OCI-LY3 (cell line): ENCODE data around the gene ZNRD2.

ENCODE experiments used
- H2AFZ ChIP-seq: fragments of 200-600, 300-600 bp; shearing (Covaris generic); 2 replicates; pipeline ENCODE4 v1.6.0; 2014; ENCODE audit warnings: antibody characterized with exemption, low read depth, low read length
- H3K27ac ChIP-seq: fragments of 200-600, 300-600 bp; sonication (generic); 2 replicates; pipeline ENCODE4 v1.5.1; 2014; ENCODE audit warnings: mild to moderate bottlenecking, low read length, moderate library complexity, mixed read lengths
- H3K27me3 ChIP-seq: fragments of 200-600, 300-600 bp; sonication (generic); 2 replicates; pipeline ENCODE4 v1.6.1; 2014; ENCODE audit warnings: low read depth, low read length, mixed read lengths
- H3K36me3 ChIP-seq: fragments of 200-600, 300-600 bp; sonication (generic); replicated peaks from 2 replicates; pipeline ENCODE3; 2014; ENCODE audit warnings: low read depth, low read length, mixed read lengths
- H3K4me1 ChIP-seq: fragments of 300-600, 200-600 bp; sonication (generic); 2 replicates; pipeline ENCODE4 v1.6.1; 2014; ENCODE audit warnings: low read length, mixed read lengths
- H3K4me2 ChIP-seq: fragments of 200-600, 300-600 bp; sonication (generic); 2 replicates; pipeline ENCODE4 v1.6.1; 2014; ENCODE audit warnings: low read length, mixed read lengths
- H3K4me3 ChIP-seq: fragments of 300-600, 200-600 bp; sonication (generic); 2 replicates; pipeline ENCODE4 v1.5.1; 2014; ENCODE audit warnings: antibody characterized with exemption, mild to moderate bottlenecking, low read length, moderate library complexity
- H3K79me2 ChIP-seq: fragments of 300-600, 200-600 bp; shearing (Covaris generic); 2 replicates; pipeline ENCODE4 v1.6.1; 2014; ENCODE audit warnings: mild to moderate bottlenecking, low read length, mixed read lengths
- H3K9ac ChIP-seq: fragments of 300-600, 200-600 bp; shearing (Covaris generic); 2 replicates; pipeline ENCODE4 v1.6.0; 2014; ENCODE audit warnings: mild to moderate bottlenecking, low read length, moderate library complexity
- H3K9me3 ChIP-seq: fragments of 200-600, 300-600 bp; shearing (Covaris generic); 2 replicates; pipeline ENCODE4 v1.6.1; 2014; ENCODE audit warnings: low read length, mixed read lengths; ENCODE audit not compliant: insufficient read depth
- H4K20me1 ChIP-seq: fragments of 200-600, 300-600 bp; sonication (generic); 2 replicates; pipeline ENCODE4 v1.6.1; 2016; ENCODE audit warnings: low read length, mixed read lengths; ENCODE audit not compliant: insufficient read depth
- EZH2phosphoT487 ChIP-seq: fragments of 200-600 bp; shearing (Covaris generic); IDR thresholded peaks from 2 replicates; pipeline ENCODE4 v1.6.1; 2018; ENCODE audit warnings: antibody characterized with exemption, mixed run types, low read depth
- TF ChIP-seq, protein P1 (sequence below): fragments of 200-600, 300-600 bp; sonication (generic); IDR thresholded peaks from 2 replicates; pipeline ENCODE4 v1.5.1; 2014; ENCODE audit warnings: antibody characterized with exemption, low read length, low read depth

Gene ZNRD2

GRCh38 chr11:65549096-65549495 is 21.2 kb upstream of the ZNRD2 start:
- Histone ChIP-seq H3K27ac (no peak overlapping the region), H2AFZ (no peak overlapping the region), H3K79me2 (no peaks in the 10 kb centered on the region), H4K20me1 (no peaks in the 10 kb centered on the region), H3K4me1 (peaks cover 19% of the 10 kb centered on the region), H3K4me3 (no peak overlapping the region), H3K9me3 (no peaks in the 10 kb centered on the region), H3K27me3 (peaks cover 23% of the 10 kb centered on the region), H3K4me2 (no peak overlapping the region), H3K9ac (no peak overlapping the region), H3K36me3 (no peaks in the 10 kb centered on the region)
- no peak for TF ChIP-seq EZH2phosphoT487

GRCh38 chr11:65551572-65552387 is 18.5 kb upstream of the ZNRD2 start:
- Histone ChIP-seq H3K27ac (no peak overlapping the region), H3K27me3 (peaks cover 11% of the 10 kb centered on the region; the same call in 1 of the 2 replicates), H2AFZ (no peak overlapping the region), H3K79me2 (no peaks in the 10 kb centered on the region), H3K4me3 (peak overlapping the region; percentile 47), H3K9ac (0 out of 2 replicates have a peak overlapping the region, but pooled peaks have one; percentile 5), H4K20me1 (no peaks in the 10 kb centered on the region), H3K9me3 (no peaks in the 10 kb centered on the region), H3K4me2 (peak overlapping the region; percentile 61), H3K36me3 (no peaks in the 10 kb centered on the region), H3K4me1 (peaks cover 12% of the 10 kb centered on the region)
- no peak for TF ChIP-seq EZH2phosphoT487
- TF ChIP-seq, protein P1, sequence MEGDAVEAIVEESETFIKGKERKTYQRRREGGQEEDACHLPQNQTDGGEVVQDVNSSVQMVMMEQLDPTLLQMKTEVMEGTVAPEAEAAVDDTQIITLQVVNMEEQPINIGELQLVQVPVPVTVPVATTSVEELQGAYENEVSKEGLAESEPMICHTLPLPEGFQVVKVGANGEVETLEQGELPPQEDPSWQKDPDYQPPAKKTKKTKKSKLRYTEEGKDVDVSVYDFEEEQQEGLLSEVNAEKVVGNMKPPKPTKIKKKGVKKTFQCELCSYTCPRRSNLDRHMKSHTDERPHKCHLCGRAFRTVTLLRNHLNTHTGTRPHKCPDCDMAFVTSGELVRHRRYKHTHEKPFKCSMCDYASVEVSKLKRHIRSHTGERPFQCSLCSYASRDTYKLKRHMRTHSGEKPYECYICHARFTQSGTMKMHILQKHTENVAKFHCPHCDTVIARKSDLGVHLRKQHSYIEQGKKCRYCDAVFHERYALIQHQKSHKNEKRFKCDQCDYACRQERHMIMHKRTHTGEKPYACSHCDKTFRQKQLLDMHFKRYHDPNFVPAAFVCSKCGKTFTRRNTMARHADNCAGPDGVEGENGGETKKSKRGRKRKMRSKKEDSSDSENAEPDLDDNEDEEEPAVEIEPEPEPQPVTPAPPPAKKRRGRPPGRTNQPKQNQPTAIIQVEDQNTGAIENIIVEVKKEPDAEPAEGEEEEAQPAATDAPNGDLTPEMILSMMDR, result peak; percentile 79

DNA sequence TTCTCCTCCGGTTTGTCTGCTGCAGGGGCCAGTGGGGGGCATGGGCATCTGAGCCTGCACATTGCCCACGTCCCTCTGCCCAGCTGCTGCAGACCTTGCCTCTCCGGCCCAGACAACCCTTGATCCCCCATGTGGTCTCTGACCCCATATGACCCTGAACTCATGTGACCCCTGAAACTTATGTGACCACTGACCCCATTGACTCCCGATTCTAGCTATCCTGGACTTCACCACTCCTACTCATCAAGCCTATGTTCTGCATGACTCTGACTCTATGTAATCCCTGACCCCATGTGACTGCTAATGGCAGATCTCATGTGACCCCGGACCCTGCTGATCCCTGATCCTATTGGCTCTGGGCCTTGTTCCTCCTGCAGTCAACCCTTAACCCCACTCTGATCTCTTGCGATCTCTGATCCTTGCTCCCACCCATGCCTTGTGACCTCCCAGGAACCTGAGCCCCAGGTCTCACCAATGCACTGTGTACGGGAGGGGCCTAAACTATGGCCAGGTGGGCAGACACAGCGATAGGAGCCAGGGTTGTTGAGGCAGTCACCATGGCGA is 17.8 kb upstream of the ZNRD2 start:
- H3K4me3 ChIP-seq, result no peak overlapping the region
- H3K9me3 ChIP-seq, result no peaks in the 10 kb centered on the region
- H2AFZ ChIP-seq, result no peak overlapping the region
- TF ChIP-seq, protein P1, result no peak
- no peak for TF ChIP-seq EZH2phosphoT487
- H3K27ac ChIP-seq, result no peak overlapping the region
- H3K9ac ChIP-seq, result no peak overlapping the region
- H4K20me1 ChIP-seq, result no peaks in the 10 kb centered on the region
- no peaks in the 10 kb centered on the region for H3K79me2 ChIP-seq
- H3K27me3 ChIP-seq, result peaks cover 11% of the 10 kb centered on the region; the same call in 1 of the 2 replicates
- no peaks in the 10 kb centered on the region for H3K36me3 ChIP-seq
- H3K4me1 ChIP-seq, result peaks cover 10% of the 10 kb centered on the region
- peak overlapping the region; percentile 61 for H3K4me2 ChIP-seq

- Histone ChIP-seq H3K4me1 (peaks cover 10% of the 10 kb centered on the region), H2AFZ (no peak overlapping the region)
These were observed 16.8 kb upstream of the ZNRD2 start for GRCh38 chr11:65553301-65554001.

More at GRCh38 chr11:65553301-65554001, 16.8 kb upstream of the ZNRD2 start:
- Histone ChIP-seq H3K4me2 (no peak overlapping the region), H3K27ac (no peak overlapping the region), H3K27me3 (peaks cover 5% of the 10 kb centered on the region; the same call in 1 of the 2 replicates), H4K20me1 (no peaks in the 10 kb centered on the region), H3K9me3 (no peaks in the 10 kb centered on the region), H3K36me3 (no peaks in the 10 kb centered on the region), H3K4me3 (no peak overlapping the region), H3K9ac (no peak overlapping the region), H3K79me2 (no peaks in the 10 kb centered on the region)
- TF ChIP-seq, protein P1, result no peak
- no peak for TF ChIP-seq EZH2phosphoT487
